HepG2 (cell line): ENCODE data around the gene SOX8. TPM values are rescaled to one million over a fixed set of nuclear protein-coding genes. Genes with fewer than 3 reads are reported as not detected.
A peak's percentile ranks its signal among the peaks of the same experiment; 100 is the strongest.

Experiments
- ATF4 ChIP-seq, 2 experiments: fragments of 450-650 bp in 1 of 2; sonication (generic) in 1 of 2; formaldehyde crosslinking; IDR thresholded peaks; 2 replicates each; pipeline versions ENCODE4 v1.5.0 to v1.8.0; 2020 to 2022; ENCODE audit warnings: mild to moderate bottlenecking in 1 of 2, missing genetic modification reagents in 1 of 2
- GLI4 ChIP-seq: sonication (generic); formaldehyde crosslinking; IDR thresholded peaks from 2 replicates; pipeline ENCODE4 v1.5.1; 2020; ENCODE audit warnings: missing genetic modification reagents, mild to moderate bottlenecking, moderate library complexity, borderline replicate concordance
- HMGXB4 ChIP-seq, 2 experiments: sonication (generic) in 1 of 2; formaldehyde crosslinking in 1 of 2; IDR thresholded peaks; 2 replicates each; pipeline versions ENCODE4 v1.4.0 to v1.6.1; 2018 to 2020; ENCODE audit warnings: missing genetic modification reagents in 2 of 2, borderline replicate concordance in 1 of 2, low read depth in 1 of 2, mild to moderate bottlenecking in 1 of 2, missing biosample characterization in 1 of 2
- MYC ChIP-seq: sonication (generic); formaldehyde crosslinking; IDR thresholded peaks from 2 replicates; pipeline ENCODE4 v1.9.0; 2021; ENCODE audit warnings: missing genetic modification reagents, borderline replicate concordance
- NPAS2 ChIP-seq: sonication (generic); formaldehyde crosslinking; IDR thresholded peaks from 2 replicates; pipeline ENCODE4 v1.8.0; 2022; ENCODE audit warnings: mild to moderate bottlenecking, missing genetic modification reagents, borderline replicate concordance
- PLSCR1 ChIP-seq: sonication (generic); formaldehyde crosslinking; IDR thresholded peaks from 2 replicates; pipeline ENCODE4 v1.5.0; 2020; ENCODE audit warnings: missing genetic modification reagents, mild to moderate bottlenecking, borderline replicate concordance
- POLR2AphosphoS2 ChIP-seq: IDR thresholded peaks from 2 replicates; pipeline ENCODE4 v1.6.1; 2011; ENCODE audit warnings: low read depth, low read length, improper control_type of control experiment
- TRIM24 ChIP-seq: sonication (generic); formaldehyde crosslinking; IDR thresholded peaks from 2 replicates; pipeline ENCODE4 v1.8.0; 2022; ENCODE audit warnings: mild to moderate bottlenecking, missing genetic modification reagents
- XRCC5 ChIP-seq: fragments of 200-400 bp; formaldehyde crosslinking; optimal IDR thresholded peaks from 2 replicates; pipeline ENCODE3; 2017; ENCODE audit warnings: mild to moderate bottlenecking, low read length
- ZBTB7B ChIP-seq: sonication (generic); formaldehyde crosslinking; IDR thresholded peaks from 2 replicates; pipeline ENCODE4 v1.4.0; 2020; ENCODE audit warnings: missing genetic modification reagents
- ZNF142 ChIP-seq: sonication (generic); formaldehyde crosslinking; IDR thresholded peaks from 2 replicates; pipeline ENCODE4 v1.4.0; 2020; ENCODE audit warnings: missing genetic modification reagents
- ZNF225 ChIP-seq: sonication (generic); formaldehyde crosslinking; IDR thresholded peaks from 2 replicates; pipeline ENCODE4 v1.4.0; 2020; ENCODE audit warnings: mild to moderate bottlenecking, missing genetic modification reagents
- ZNF296 ChIP-seq: sonication (generic); formaldehyde crosslinking; conservative IDR thresholded peaks from 2 replicates; pipeline ENCODE4 v1.5.0; 2020; ENCODE audit warnings: mild to moderate bottlenecking, missing genetic modification reagents
- ZNF691 ChIP-seq: sonication (generic); formaldehyde crosslinking; IDR thresholded peaks from 2 replicates; pipeline ENCODE4 v1.4.0; 2020; ENCODE audit warnings: missing genetic modification reagents, low read depth, mild to moderate bottlenecking, borderline replicate concordance
- ZNF784 ChIP-seq: sonication (generic); formaldehyde crosslinking; IDR thresholded peaks from 2 replicates; pipeline ENCODE4 v1.5.1; 2020; ENCODE audit warnings: missing genetic modification reagents, mild to moderate bottlenecking, borderline replicate concordance
- polyA plus RNA-seq, 8 experiments: library from polyadenylated mRNA; depleted of rRNA in 3 of 8; stranded (reverse) in 7 of 8; unstranded in 1 of 8; fragments of >200 nt; fragmentation: Illumina TruSeq in 4 of 8; extraction: Trizol in 4 of 8; gene quantifications; 2 replicates each; pipeline versions ENCODE4 v1.2.1 to v1.2.3, GENCODE V29; 2011 to 2016; ENCODE audit warnings: low read depth in 4 of 8, missing spikeins in 1 of 8, mixed read lengths in 1 of 8; ENCODE audit not compliant: insufficient read depth in 1 of 8
- total RNA-seq, 5 experiments: library from RNA; depleted of rRNA; stranded (reverse); fragments of >200 nt; fragmentation: Illumina TruSeq; extraction: Trizol; gene quantifications; 2 replicates each; pipeline ENCODE4 v1.2.3, GENCODE V29; 2016; ENCODE audit warnings: low read depth in 1 of 5

Gene SOX8
- total and polyA plus RNA-seq, 2 of the 13 experiments (the other 11 are each of a cell fraction or from before 2014, with no cell fraction given): 0.20 to 0.28 TPM

- TF ChIP-seq ZNF296 (CRISPR knock-in tag) (0 out of 2 replicates have a peak, but pooled peaks have one; percentile 34), XRCC5 (peak; percentile 40), NPAS2 (no peak), ZNF784 (CRISPR knock-in tag) (no peak; the same call in 1 of the 2 replicates), GLI4 (CRISPR knock-in tag) (no peak), TRIM24 (CRISPR knock-in tag) (peak; percentile 12; the same call in 1 of the 2 replicates), POLR2AphosphoS2 (no peak), MYC (peak; percentile 54; the same call in 1 of the 2 replicates), PLSCR1 (CRISPR knock-in tag) (no peak), ZNF142 (CRISPR knock-in tag) (peak; percentile 57), ZNF691 (CRISPR knock-in tag) (peak; percentile 27; the same call in 1 of the 2 replicates), HMGXB4 (CRISPR knock-in tag; IDR thresholded peaks at IDR 0.05; ENCODE audit: borderline replicate concordance in 1 of 2, low read depth in 1 of 2) (peak in 1 of 2 experiments; percentile 55; a peak in 3 of 4 replicates), ATF4 (CRISPR knock-in tag; IDR thresholded peaks at IDR 0.05) (peak in 1 of 2 experiments; percentile 66; a peak in 2 of 4 replicates), ZBTB7B (CRISPR knock-in tag) (peak; percentile 46; the same call in 1 of the 2 replicates), ZNF225 (CRISPR knock-in tag) (peak; percentile 66)
Measured at GRCh38 chr16:970766-971581, 10.6 kb upstream of the SOX8 start, which contains the start of gene LMF1 (continued).
